Measurements from ENCODE around the gene OR10V1. TPM values are rescaled to one million over a fixed set of nuclear protein-coding genes. Genes with fewer than 3 reads are reported as not detected.
A peak's percentile ranks its signal among the peaks of the same experiment; 100 is the strongest.
"Not testable (repeated sequence)": the region's sequence is repeated elsewhere in the genome, so short reads cannot be mapped to it uniquely, and the experiment has no call there.

OR10V1 gene
- polyA plus RNA-seq, 4 donors = not detected

GRCh38 chr11:59716051-59716450 is 2.4 kb upstream of the OR10V1 start:
- DNase-seq (ENCODE audit: low read depth in 4 of 4, low spot score in 2 of 4) = no peak

DNA sequence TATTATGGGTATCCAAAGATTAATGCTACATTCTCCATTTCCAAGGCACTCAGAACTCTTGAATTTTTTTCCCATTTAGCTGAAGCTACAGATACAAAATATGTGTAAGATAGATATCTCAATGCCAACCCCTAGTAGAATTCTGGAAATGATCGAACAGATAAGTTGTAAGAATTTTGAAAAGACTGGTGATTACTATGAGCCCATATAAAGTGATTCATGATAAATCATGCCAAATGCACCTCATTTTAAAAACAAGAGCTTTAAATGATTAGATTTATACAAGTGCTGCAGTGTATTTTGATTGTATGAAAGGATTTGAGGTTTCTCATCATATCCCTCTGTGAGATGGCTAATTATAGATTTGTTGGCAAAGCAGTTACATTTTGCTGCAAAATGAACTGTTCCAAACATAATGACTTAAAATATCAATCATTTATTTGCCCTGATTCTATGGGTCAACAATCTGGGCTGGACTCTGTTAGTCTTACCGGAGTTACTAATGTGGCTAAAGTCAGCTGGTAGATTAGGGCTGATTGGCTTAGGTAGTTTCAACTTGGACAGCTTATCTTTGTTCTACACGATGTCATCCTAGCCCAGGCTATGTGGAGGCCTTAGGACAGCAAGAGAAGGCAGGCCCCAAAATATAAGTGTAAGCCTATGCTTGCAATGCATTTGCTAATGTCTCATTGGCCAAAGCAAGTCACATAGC is 3.4 kb downstream of the OR10V1 start:
- no peak for DNase-seq (ENCODE audit: low read depth in 4 of 4, low spot score in 2 of 4)

GRCh38 chr11:59708537-59708936 is 5.1 kb downstream of the OR10V1 start:
- DNase-seq (ENCODE audit: low read depth in 4 of 4, low spot score in 2 of 4) = no peak

DNA sequence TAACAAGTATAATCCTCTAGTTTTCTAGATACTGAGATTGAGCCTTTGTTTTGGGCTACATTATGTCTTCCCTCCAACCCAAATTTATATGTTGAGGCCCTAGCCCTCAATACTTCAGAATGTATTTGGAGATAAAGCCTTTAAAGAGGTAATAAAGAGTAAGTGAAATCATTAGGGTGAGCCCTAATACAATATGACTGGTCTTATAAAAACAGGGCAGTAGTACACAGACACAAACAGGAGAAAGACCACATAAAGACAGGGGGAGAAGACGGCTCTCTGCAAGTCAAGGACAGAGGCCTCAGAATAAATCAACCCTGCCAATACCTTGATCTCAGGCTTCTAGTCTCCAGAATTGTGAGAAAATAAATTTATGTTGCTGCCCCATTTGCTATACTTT is 6.3 kb downstream of the OR10V1 start:
- no peak for DNase-seq (ENCODE audit: low read depth in 4 of 4, low spot score in 2 of 4)

GRCh38 chr11:59706518-59707285 is 6.9 kb downstream of the OR10V1 start:
- DNase-seq (ENCODE audit: low read depth in 4 of 4, low spot score in 2 of 4) = no peak

- DNase-seq (ENCODE audit: low read depth in 4 of 4, low spot score in 2 of 4) = no peak
These were observed 8.4 kb downstream of the OR10V1 start for GRCh38 chr11:59705294-59705693.

DNA sequence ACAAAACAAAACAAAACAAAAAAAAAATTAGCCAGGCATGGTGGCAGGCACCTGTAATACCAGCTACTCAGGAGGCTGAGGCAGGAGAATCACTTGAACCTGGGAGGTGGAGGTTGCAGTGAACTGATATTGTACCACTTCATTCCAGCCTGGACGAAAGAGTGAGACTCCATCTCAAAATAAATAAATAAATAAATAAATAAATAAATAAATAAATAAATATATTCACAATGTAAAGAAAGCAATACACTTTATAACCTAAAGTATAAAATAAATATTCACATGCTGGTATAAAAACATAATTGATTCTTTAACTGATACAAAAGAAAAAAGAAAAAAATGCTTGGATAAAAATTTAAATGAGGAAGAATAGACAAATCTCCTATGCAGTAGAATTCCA is 10.1 kb downstream of the OR10V1 start:
- DNase-seq (ENCODE audit: low read depth in 4 of 4, low spot score in 2 of 4) = not testable (repeated sequence)

- DNase-seq (ENCODE audit: low read depth in 4 of 4, low spot score in 2 of 4) = not testable (repeated sequence)
These were observed 13.5 kb downstream of the OR10V1 start for GRCh38 chr11:59700157-59700556.

DNA sequence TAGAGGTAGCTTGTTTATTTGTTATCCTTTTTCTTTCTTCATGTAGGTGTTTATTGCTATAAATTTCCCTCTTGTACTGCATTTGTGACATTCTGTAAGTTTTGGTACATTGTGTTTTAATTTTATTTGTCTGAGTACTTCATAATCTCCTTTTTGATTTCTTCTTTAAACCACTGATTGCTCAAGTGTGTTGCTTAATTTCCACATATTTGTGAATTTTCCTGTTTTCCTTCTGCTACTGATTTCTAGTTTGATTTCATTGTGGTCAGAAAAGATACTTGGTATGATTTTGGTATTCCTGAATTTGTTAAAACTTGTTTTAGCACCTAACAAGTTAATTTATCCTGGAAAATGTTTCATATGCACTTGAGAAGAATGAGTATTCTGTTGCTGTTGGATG is 15.1 kb downstream of the OR10V1 start:
- no peak for DNase-seq (ENCODE audit: low read depth in 4 of 4, low spot score in 2 of 4)

GRCh38 chr11:59692915-59693314 is 20.7 kb downstream of the OR10V1 start:
- DNase-seq (ENCODE audit: low read depth in 4 of 4, low spot score in 2 of 4) = no peak

GRCh38 chr11:59691156-59691555 is 22.5 kb downstream of the OR10V1 start:
- no peak for DNase-seq (ENCODE audit: low read depth in 4 of 4, low spot score in 2 of 4)

- DNase-seq (ENCODE audit: low read depth in 4 of 4, low spot score in 2 of 4) = no peak
These were observed 24.6 kb downstream of the OR10V1 start for GRCh38 chr11:59689015-59689414.

DNA sequence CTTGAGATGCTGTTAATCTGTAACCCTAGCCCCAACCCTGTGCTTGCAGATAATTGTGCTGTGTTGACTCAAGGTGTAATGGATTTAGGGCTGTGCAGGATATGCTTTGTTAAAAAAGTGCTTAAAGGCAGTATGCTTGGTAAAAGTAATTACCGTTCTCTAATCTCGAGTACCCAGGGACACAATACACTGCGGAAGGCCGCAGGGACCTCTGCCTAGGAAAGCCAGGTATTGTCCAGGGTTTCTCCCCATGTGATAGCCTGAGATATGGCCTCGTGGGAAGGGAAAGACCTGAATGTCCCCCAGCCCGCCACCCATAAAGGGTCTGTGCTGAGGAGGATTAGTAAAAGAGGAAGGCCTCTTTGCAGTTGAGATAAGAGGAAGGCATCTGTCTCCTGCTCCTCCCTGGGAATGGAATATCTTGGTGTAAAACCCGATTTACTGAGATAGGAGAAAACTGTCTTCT is 32.4 kb downstream of the OR10V1 start:
- not testable (repeated sequence) for DNase-seq (ENCODE audit: low read depth in 4 of 4, low spot score in 2 of 4)

DNA sequence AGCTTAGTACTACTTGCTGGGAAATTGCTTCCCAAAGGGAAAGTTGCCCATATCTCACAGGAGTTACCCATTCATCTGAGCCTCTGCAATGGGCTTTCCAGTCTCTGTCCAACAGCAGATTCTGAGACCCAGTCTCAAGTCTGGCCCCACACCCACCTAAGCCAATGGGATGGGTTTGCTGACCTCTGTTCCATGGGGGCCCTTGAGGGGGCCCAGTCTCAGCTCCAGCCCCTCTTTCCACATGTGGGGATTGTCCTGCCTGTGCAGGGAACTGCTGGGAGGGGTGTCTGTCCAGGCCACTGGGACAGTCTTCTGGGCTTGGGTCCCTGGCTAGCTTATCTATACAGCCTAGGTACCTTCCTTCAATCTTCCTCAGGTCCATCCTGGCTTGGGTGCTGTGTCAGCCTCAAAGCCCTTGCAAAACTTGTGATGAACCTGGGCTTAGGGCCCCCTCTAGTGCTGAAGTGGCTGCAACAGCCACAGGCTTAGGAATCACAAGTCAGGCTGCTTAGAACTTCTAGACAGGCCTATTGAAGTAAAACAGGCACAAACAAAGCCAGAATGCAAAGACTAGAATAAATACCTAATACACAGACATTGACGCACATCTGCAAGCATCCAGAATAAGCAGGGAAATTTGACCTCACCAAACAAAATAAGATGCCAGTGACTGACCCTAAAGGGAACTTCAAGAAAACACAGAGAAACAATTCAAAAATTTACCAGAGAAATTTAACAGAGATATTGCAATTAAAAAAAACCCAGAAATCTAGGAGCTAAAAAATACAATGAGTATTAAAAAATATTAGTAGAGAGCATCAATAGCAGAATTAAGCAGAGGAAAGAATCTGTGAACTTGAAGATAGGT is 33.1 kb downstream of the OR10V1 start:
- peak in 3 of 4 donors; percentile 18 to 50 (median 45) for DNase-seq (ENCODE audit: low read depth in 4 of 4, low spot score in 2 of 4)

- DNase-seq (ENCODE audit: low read depth in 4 of 4, low spot score in 2 of 4) = no peak
These were observed 34.3 kb downstream of the OR10V1 start for GRCh38 chr11:59679347-59679746.

GRCh38 chr11:59678813-59679165 is 34.9 kb downstream of the OR10V1 start:
- DNase-seq (ENCODE audit: low read depth in 4 of 4, low spot score in 2 of 4) = no peak

DNA sequence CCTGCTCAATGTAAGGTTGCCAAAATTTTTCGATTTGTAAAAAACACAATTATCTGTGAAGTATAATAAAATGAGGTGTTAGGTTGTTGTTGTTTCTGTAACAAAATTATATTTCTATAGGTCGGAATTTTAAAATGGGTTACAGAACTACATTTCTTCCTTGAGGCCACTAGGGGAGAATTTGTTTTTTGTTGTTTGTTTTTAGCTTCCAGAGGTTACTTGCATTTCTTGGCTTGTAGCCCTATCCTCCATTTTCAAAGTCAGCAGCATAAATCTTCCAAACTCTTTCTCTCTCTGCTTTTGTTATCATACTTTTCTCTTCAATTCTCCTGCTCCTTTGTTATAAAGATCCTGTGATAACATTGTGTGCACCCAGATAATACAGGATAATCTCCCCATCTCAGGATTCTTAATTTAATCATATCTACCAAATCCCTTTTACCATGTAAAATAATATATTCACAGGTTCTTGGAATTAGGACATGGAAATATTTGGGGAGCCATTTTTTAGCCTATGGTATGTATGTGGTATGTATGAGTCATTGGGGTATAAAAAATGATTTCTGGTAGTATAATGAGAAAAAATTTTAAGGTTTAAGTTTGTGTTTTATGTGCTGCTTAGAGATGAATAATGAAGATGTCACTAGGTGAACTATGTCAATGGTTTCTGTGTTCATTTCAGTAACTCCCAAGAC is 35.4 kb downstream of the OR10V1 start:
- no peak for DNase-seq (ENCODE audit: low read depth in 4 of 4, low spot score in 2 of 4)

DNA sequence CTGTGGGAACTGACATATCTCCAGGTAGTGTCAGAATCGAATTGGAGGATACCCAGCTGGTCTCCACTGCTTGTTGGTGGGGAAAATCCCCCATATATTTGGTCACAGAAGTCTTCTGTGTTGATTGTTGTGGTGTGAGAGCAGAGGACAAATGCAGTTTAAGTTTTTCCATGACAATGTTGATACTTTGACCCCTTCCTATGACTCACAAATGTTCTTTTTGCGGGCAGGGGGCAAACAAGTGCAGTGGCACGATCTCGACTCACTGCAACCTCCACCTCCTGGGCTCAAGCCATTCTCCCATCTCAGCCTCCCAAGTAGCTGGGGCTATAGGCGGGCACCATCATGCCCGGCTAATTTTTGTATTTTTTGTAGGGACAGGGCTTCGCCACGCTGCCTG is 37.4 kb downstream of the OR10V1 start:
- DNase-seq (ENCODE audit: low read depth in 4 of 4, low spot score in 2 of 4) = no peak

DNA sequence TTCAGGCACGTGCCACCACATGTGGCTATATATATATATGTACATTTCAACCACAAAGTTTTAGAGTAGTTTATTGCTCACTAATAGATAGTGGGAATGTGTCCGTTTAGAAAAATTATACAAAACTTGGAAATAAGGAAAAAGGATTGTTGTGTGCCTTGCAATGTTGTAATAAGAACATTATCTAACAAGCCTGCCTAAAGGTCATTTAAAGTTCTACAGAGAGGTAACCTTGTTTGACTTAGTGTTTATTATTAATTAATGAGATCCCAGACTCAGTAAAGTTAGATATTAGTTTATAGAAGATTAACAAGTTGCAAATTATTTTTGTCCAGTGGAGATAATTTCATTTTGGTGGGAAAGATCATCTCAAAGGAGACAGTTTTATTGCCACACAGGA is 39.4 kb downstream of the OR10V1 start:
- DNase-seq (ENCODE audit: low read depth in 4 of 4, low spot score in 2 of 4) = no peak

GRCh38 chr11:59673291-59673690 is 40.4 kb downstream of the OR10V1 start:
- no peak for DNase-seq (ENCODE audit: low read depth in 4 of 4, low spot score in 2 of 4)

GRCh38 chr11:59671471-59671870 is 42.2 kb downstream of the OR10V1 start:
- no peak for DNase-seq (ENCODE audit: low read depth in 4 of 4, low spot score in 2 of 4)

Measured in left renal cortex interstitium (tissue), 4 donors.